Thyroid gland (tissue), 4 donors: ENCODE data around the gene MRC2.

Experiments
- CTCF ChIP-seq, 6 experiments: fragments of 200-600 bp in 3 of 6; fragments of 450-650 bp in 3 of 6; sonication (generic) in 3 of 6; IDR thresholded peaks; one replicate each; pipeline ENCODE4 v1.5.1; 2016 to 2019; ENCODE audit warnings: antibody characterized with exemption in 6 of 6, mild to moderate bottlenecking in 2 of 6, inconsistent platforms in 1 of 6, moderate library complexity in 1 of 6
- POLR2A ChIP-seq, 2 donors: fragments of 450-650 bp; IDR thresholded peaks; one replicate each; pipeline ENCODE4 v1.6.1; 2017; ENCODE audit warnings: antibody characterized with exemption in 2 of 2, mild to moderate bottlenecking in 2 of 2, moderate library complexity in 1 of 2

- TF ChIP-seq CTCF (IDR thresholded peaks at IDR 0.05) (no peak), POLR2A (IDR thresholded peaks at IDR 0.05) (no peak)
Measured at GRCh38 chr17:62627904-62628633, 599 bp downstream of the MRC2 start.
